Chondrocyte (in vitro differentiated cells): ENCODE data around the gene RAB5B. TPM values are rescaled to one million over a fixed set of nuclear protein-coding genes. Genes with fewer than 3 reads are reported as not detected.

ENCODE experiments used
- DNase-seq: peaks from one replicate; pipeline ENCODE4 v3.0.0; 2021; ENCODE audit warnings: mixed read lengths, low spot score
- H3K27ac Mint-ChIP-seq: one replicate; pipeline ENCODE4 v1.8.0; 2021; ENCODE audit warnings: mild to moderate bottlenecking, moderate library complexity, mixed read lengths; ENCODE audit not compliant: unreplicated experiment
- H3K27me3 Mint-ChIP-seq: 2 replicates; pipeline ENCODE4 v1.8.0; 2021; ENCODE audit warnings: low read depth, mixed read lengths
- H3K36me3 Mint-ChIP-seq: 2 replicates; pipeline ENCODE4 v1.8.0; 2021; ENCODE audit warnings: low read depth, mixed read lengths
- H3K4me1 Mint-ChIP-seq: 2 replicates; pipeline ENCODE4 v1.8.0; 2021; ENCODE audit warnings: low read depth, mild to moderate bottlenecking, mixed read lengths
- H3K4me3 Mint-ChIP-seq: one replicate; pipeline ENCODE4 v1.8.0; 2021; ENCODE audit warnings: mild to moderate bottlenecking, moderate library complexity, mixed read lengths; ENCODE audit not compliant: unreplicated experiment
- H3K9me3 Mint-ChIP-seq: 2 replicates; pipeline ENCODE4 v1.8.0; 2021; ENCODE audit warnings: low read depth, mixed read lengths
- total RNA-seq: library from RNA; stranded (reverse); gene quantifications from 3 replicates; pipeline ENCODE4 v1.2.1, GENCODE V29; 2021
- TF ChIP-seq, protein P1 (sequence below): fragments of 200-600 bp; sonication (generic); IDR thresholded peaks from 2 replicates; pipeline ENCODE4 v1.5.0; 2021; ENCODE audit warnings: antibody characterized with exemption, mild to moderate bottlenecking, moderate library complexity

The RAB5B gene
- total RNA-seq, 1 donor from 2014 or later, result 105 TPM

- no peak overlapping the region for H3K4me3 Mint-ChIP-seq
Measured at GRCh38 chr12:55935738-55936151, 38.1 kb upstream of the RAB5B start.

GRCh38 chr12:55937981-55938380, 35.9 kb upstream of the RAB5B start:
- H3K36me3 Mint-ChIP-seq, result peaks cover 19% of the 10 kb centered on the region
- no peaks in the 10 kb centered on the region for H3K9me3 Mint-ChIP-seq
- no peak for DNase-seq
- H3K27ac Mint-ChIP-seq, result peak overlapping the region; percentile 42
- TF ChIP-seq, protein P1, sequence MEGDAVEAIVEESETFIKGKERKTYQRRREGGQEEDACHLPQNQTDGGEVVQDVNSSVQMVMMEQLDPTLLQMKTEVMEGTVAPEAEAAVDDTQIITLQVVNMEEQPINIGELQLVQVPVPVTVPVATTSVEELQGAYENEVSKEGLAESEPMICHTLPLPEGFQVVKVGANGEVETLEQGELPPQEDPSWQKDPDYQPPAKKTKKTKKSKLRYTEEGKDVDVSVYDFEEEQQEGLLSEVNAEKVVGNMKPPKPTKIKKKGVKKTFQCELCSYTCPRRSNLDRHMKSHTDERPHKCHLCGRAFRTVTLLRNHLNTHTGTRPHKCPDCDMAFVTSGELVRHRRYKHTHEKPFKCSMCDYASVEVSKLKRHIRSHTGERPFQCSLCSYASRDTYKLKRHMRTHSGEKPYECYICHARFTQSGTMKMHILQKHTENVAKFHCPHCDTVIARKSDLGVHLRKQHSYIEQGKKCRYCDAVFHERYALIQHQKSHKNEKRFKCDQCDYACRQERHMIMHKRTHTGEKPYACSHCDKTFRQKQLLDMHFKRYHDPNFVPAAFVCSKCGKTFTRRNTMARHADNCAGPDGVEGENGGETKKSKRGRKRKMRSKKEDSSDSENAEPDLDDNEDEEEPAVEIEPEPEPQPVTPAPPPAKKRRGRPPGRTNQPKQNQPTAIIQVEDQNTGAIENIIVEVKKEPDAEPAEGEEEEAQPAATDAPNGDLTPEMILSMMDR, result no peak
- H3K4me1 Mint-ChIP-seq, result peaks cover 37% of the 10 kb centered on the region
- H3K4me3 Mint-ChIP-seq, result no peak overlapping the region
- H3K27me3 Mint-ChIP-seq, result no peaks in the 10 kb centered on the region

More at GRCh38 chr12:55935738-55936151, 38.1 kb upstream of the RAB5B start:
- TF ChIP-seq, protein P1, result no peak
- Mint-ChIP-seq H3K27ac (peak overlapping the region; percentile 55), H3K27me3 (no peaks in the 10 kb centered on the region), H3K9me3 (no peaks in the 10 kb centered on the region), H3K4me1 (peaks cover 54% of the 10 kb centered on the region), H3K36me3 (peaks cover 7% of the 10 kb centered on the region)
- peak; percentile 94 for DNase-seq

- Mint-ChIP-seq H3K4me3 (no peak overlapping the region), H3K27ac (peak overlapping the region; percentile 80), H3K27me3 (no peaks in the 10 kb centered on the region), H3K36me3 (peaks cover 26% of the 10 kb centered on the region), H3K9me3 (no peaks in the 10 kb centered on the region), H3K4me1 (peaks cover 28% of the 10 kb centered on the region)
- TF ChIP-seq, protein P1, result no peak
- no peak for DNase-seq
Measured at GRCh38 chr12:55938826-55939501, 34.9 kb upstream of the RAB5B start.

DNA sequence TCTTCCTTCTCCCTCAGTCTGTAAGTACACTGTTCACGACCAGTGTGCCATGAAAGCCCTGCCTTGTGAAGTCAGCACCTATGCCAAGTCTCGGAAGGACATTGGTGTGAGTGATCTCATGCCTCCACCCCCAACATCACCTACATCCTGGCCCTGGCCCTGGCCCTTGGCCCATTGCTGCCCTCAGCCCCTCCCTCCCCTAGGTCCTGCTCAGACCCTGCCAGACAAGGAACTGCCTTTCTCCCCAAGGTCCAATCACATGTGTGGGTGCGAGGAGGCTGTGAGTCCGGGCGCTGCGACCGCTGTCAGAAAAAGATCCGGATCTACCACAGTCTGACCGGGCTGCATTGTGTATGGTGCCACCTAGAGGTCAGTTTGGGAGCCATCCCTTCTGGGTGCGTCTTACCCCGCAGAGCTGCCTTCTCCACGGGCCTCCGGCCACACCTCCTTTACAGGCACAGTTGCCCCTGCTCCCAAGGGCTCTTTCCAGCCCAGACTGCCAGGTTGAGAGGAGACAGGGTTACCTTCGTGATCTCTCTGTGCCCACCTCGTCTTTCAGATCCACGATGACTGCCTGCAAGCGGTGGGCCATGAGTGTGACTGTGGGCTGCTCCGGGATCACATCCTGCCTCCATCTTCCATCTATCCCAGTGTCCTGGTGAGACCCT, 33.7 kb upstream of the RAB5B start:
- Mint-ChIP-seq H3K4me1 (peaks cover 15% of the 10 kb centered on the region), H3K4me3 (no peak overlapping the region)
- TF ChIP-seq, protein P1, result peak; percentile 91

DNA sequence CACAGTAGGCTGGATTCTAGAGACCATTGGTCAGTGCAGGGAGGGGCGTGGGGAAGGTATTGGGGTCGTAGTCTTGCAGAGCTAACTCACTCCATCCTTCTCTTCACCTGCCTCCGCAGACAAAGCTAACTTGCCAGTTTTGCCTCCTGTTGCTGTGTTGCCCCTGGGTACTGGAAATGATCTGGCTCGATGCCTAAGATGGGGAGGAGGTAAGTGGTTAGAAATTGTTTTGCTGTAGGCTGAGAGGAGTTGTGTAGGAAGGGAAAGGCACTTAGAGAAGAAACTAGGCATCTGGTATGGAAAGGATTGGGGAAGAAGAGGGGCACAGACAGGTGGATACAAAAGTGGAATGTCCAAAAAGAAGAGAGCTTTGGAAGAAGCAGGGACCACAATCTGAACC, 31.8 kb upstream of the RAB5B start:
- Mint-ChIP-seq H3K27ac (no peak overlapping the region), H3K4me3 (no peak overlapping the region), H3K36me3 (peaks cover 44% of the 10 kb centered on the region), H3K27me3 (no peaks in the 10 kb centered on the region), H3K4me1 (peaks cover 14% of the 10 kb centered on the region), H3K9me3 (no peaks in the 10 kb centered on the region)
- TF ChIP-seq, protein P1, result no peak
- DNase-seq, result no peak

More for the DNA sequence above, 33.7 kb upstream of the RAB5B start:
- H3K27ac Mint-ChIP-seq, result peak overlapping the region; percentile 73
- DNase-seq, result no peak
- no peaks in the 10 kb centered on the region for H3K9me3 Mint-ChIP-seq
- H3K27me3 Mint-ChIP-seq, result no peaks in the 10 kb centered on the region
- peaks cover 34% of the 10 kb centered on the region for H3K36me3 Mint-ChIP-seq
